Activated CD8-positive, alpha-beta T cell treated with anti-CD3 and anti-CD28 coated beads for 36 hours (primary cell): ENCODE results near the gene SOD1. TPM values are rescaled to one million over a fixed set of nuclear protein-coding genes. Genes with fewer than 3 reads are reported as not detected.

Source experiments
- ATAC-seq: fragments of 200-7000 bp; cut with Tn5 transposase; one replicate; pipeline ENCODE4 v1.10.0; 2021; ENCODE audit warnings: mild to moderate bottlenecking, moderate library complexity
- CTCF ChIA-PET: fragments of 350-600 bp; sonication (Branson Sonifier 250); formaldehyde crosslinking; loops from one replicate; lab custom pipeline; 2021; ENCODE audit warnings: antibody characterized with exemption; lab: Charles Lee
- POLR2A ChIA-PET: fragments of 350-600 bp; sonication (Branson Sonifier 250); formaldehyde crosslinking; loops from one replicate; lab custom pipeline; 2021; ENCODE audit warnings: antibody characterized with exemption; lab: Charles Lee
- DNase-seq: peaks from one replicate; pipeline ENCODE4 v3.0.0-alpha.2; 2020
- H3K27ac Mint-ChIP-seq: one replicate; pipeline ENCODE4 v1.8.0; 2021; ENCODE audit warnings: mild to moderate bottlenecking, mixed read lengths
- H3K27me3 Mint-ChIP-seq: one replicate; pipeline ENCODE4 v1.8.0; 2021; ENCODE audit warnings: mixed read lengths
- H3K36me3 Mint-ChIP-seq: one replicate; pipeline ENCODE4 v1.8.0; 2021; ENCODE audit warnings: low read depth, mixed read lengths
- H3K4me1 Mint-ChIP-seq: one replicate; pipeline ENCODE4 v1.8.0; 2021; ENCODE audit warnings: low read depth, mixed read lengths
- H3K4me3 Mint-ChIP-seq: one replicate; pipeline ENCODE4 v1.8.0; 2021; ENCODE audit warnings: mild to moderate bottlenecking, moderate library complexity, mixed read lengths
- H3K9me3 Mint-ChIP-seq: one replicate; pipeline ENCODE4 v1.8.0; 2021; ENCODE audit warnings: mixed read lengths
- CTCF ChIP-seq: fragments of 200-600 bp; IDR thresholded peaks from one replicate; pipeline ENCODE4 v1.8.0; 2022; ENCODE audit warnings: antibody characterized with exemption, mild to moderate bottlenecking
- intact Hi-C: fragments of 100-400 bp; cut with micrococcal nuclease; formaldehyde crosslinking; loops from one replicate; pipeline ENCODE4 v1.10.0; 2022
- total RNA-seq, 2 experiments: library from RNA; stranded (reverse); gene quantifications; one replicate each; pipeline ENCODE4 v1.2.3, GENCODE V29; 2021

SOD1 gene
- total RNA-seq, 2 experiments from 2014 or later: 277 to 286 TPM

- Mint-ChIP-seq H3K9me3 (no peaks in the 10 kb centered on the region), H3K36me3 (peaks cover 52% of the 10 kb centered on the region), H3K27me3 (no peaks in the 10 kb centered on the region), H3K4me3 (no peak overlapping the region), H3K4me1 (no peaks in the 10 kb centered on the region), H3K27ac (no peak overlapping the region)
- intact Hi-C loops: no loop called here
- DNase-seq: no peak
- POLR2A ChIA-PET: no interaction called here
- TF ChIP-seq CTCF: no peak
- CTCF ChIA-PET: no interaction called here
- no peak for ATAC-seq
Measured at GRCh38 chr21:31684918-31685317, 25.4 kb downstream of the SOD1 start.

GRCh38 chr21:31686272-31686915, 26.9 kb downstream of the SOD1 start:
- DNase-seq (no peak), ATAC-seq (no peak)
- H3K9me3 Mint-ChIP-seq: no peaks in the 10 kb centered on the region
- H3K27ac Mint-ChIP-seq: no peak overlapping the region
- no peak for TF ChIP-seq CTCF
- CTCF ChIA-PET: interaction anchor here (0.9 to 1.0 kb wide), 2 partner anchors 15 to 17 kb away, joined by 3 read pairs; no protein-coding TSS in a partner anchor
- H3K4me1 Mint-ChIP-seq: no peaks in the 10 kb centered on the region
- POLR2A ChIA-PET: interaction anchor here (0.7 to 1.0 kb wide), 2 partner anchors 8 to 10 kb away, joined by 3 read pairs; no protein-coding TSS in a partner anchor
- no peaks in the 10 kb centered on the region for H3K27me3 Mint-ChIP-seq
- H3K4me3 Mint-ChIP-seq: no peak overlapping the region
- H3K36me3 Mint-ChIP-seq: peaks cover 58% of the 10 kb centered on the region
- intact Hi-C loops: no loop called here

GRCh38 chr21:31687108-31687507, 27.6 kb downstream of the SOD1 start:
- ATAC-seq: no peak
- Mint-ChIP-seq H3K4me1 (no peaks in the 10 kb centered on the region), H3K9me3 (no peaks in the 10 kb centered on the region), H3K27ac (no peak overlapping the region), H3K4me3 (no peak overlapping the region), H3K27me3 (no peaks in the 10 kb centered on the region), H3K36me3 (peaks cover 55% of the 10 kb centered on the region)
- intact Hi-C loops: no loop called here
- DNase-seq: no peak
- ChIA-PET CTCF (interaction anchor here (1.0 kb wide), 1 partner anchor 15 kb away, joined by 3 read pairs; no protein-coding TSS in a partner anchor), POLR2A (interaction anchor here (1.0 kb wide), 1 partner anchor 9 kb away, joined by 3 read pairs; no protein-coding TSS in a partner anchor)
- TF ChIP-seq CTCF: no peak

- no peaks in the 10 kb centered on the region for H3K9me3 Mint-ChIP-seq
- ATAC-seq (no peak), DNase-seq (no peak)
- ChIA-PET POLR2A (interaction anchor here (0.6 kb wide), 1 partner anchor 10 kb away, joined by 3 read pairs; no protein-coding TSS in a partner anchor), CTCF (interaction anchor here (0.6 to 1.6 kb wide), 3 partner anchors 9 to 603 kb away, joined by 3 to 4 read pairs (median 4); no protein-coding TSS in a partner anchor)
- intact Hi-C loops: no loop called here
- no peak overlapping the region for H3K27ac Mint-ChIP-seq
- TF ChIP-seq CTCF: no peak
- H3K4me3 Mint-ChIP-seq: no peak overlapping the region
- H3K27me3 Mint-ChIP-seq: no peaks in the 10 kb centered on the region
- H3K4me1 Mint-ChIP-seq: no peaks in the 10 kb centered on the region
- H3K36me3 Mint-ChIP-seq: peaks cover 56% of the 10 kb centered on the region
Measured at GRCh38 chr21:31688603-31689368, 29.3 kb downstream of the SOD1 start.

- POLR2A ChIA-PET: no interaction called here
- H3K27ac Mint-ChIP-seq: no peak overlapping the region
Measured at GRCh38 chr21:31693222-31693621, 33.7 kb downstream of the SOD1 start.

More at GRCh38 chr21:31693222-31693621, 33.7 kb downstream of the SOD1 start:
- Mint-ChIP-seq H3K9me3 (no peaks in the 10 kb centered on the region), H3K4me3 (no peak overlapping the region), H3K27me3 (no peaks in the 10 kb centered on the region), H3K36me3 (peaks cover 53% of the 10 kb centered on the region), H3K4me1 (no peaks in the 10 kb centered on the region)
- TF ChIP-seq CTCF: no peak
- CTCF ChIA-PET: no interaction called here
- no peak for ATAC-seq
- no peak for DNase-seq
- intact Hi-C loops: no loop called here
